ENCODE results near the gene NRXN2. TPM values are rescaled to one million over a fixed set of nuclear protein-coding genes. Genes with fewer than 3 reads are reported as not detected.

NRXN2 gene
- total and polyA plus RNA-seq, 10 of the 15 experiments (the other 5 are each of a cell fraction or from before 2014, with no cell fraction given): 0.03 to 1.4 (median 0.23) TPM

DNA sequence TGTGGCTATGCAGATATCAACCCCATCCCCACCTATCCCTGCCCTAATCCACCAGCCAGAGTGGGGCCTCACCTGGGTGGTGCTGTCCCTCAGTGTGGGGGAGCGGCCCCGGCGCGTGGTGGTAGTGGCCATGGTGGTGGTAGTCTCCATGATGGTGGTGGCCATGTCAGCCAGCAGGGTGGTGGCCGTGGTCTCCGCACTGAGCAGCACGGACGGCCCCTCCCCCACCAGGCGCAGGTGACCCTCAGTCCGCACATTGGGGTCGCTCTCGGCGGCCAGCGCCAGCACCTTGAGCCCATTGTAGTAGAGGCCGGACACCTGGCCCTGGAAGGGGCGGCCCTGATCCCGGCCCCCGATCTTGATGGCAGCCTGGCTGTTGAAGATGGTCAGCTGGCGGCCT lies 100.3 kb downstream of the NRXN2 start:
- Histone ChIP-seq H3K4me2 (ENCODE audit: control insufficient read depth, insufficient read depth) (no peak overlapping the region), H3K27ac (ENCODE audit: control insufficient read depth, insufficient read depth) (no peak overlapping the region), H3K4me1 (ENCODE audit: control insufficient read depth, insufficient read depth, low read length) (peaks cover 6% of the 10 kb centered on the region), H3K79me2 (ENCODE audit: control insufficient read depth, insufficient read depth, low read length) (no peaks in the 10 kb centered on the region), H3K9ac (ENCODE audit: control insufficient read depth, insufficient read depth, low read length) (no peak overlapping the region), H3K36me3 (ENCODE audit: control insufficient read depth in 2 of 2, insufficient read depth in 2 of 2, low read length in 1 of 2) (no peaks in the 10 kb centered on the region), H3K4me3 (no peak overlapping the region), H3K9me3 (replicated peaks; ENCODE audit: control insufficient read depth, insufficient read depth, low read length) (no peaks in the 10 kb centered on the region), H4K20me1 (ENCODE audit: control insufficient read depth, insufficient read depth) (no peaks in the 10 kb centered on the region), H3K27me3 (replicated peaks in 1 of 2; ENCODE audit: control insufficient read depth in 2 of 2, insufficient read depth in 2 of 2, low read length in 1 of 2) (no peaks in the 10 kb centered on the region), H2AFZ (ENCODE audit: control insufficient read depth, low read depth, low read length) (no peak overlapping the region)
- TF ChIP-seq TCF7 (IDR thresholded peaks at IDR 0.05; ENCODE audit: borderline replicate concordance): no peak
- TF ChIP-seq, protein P1, sequence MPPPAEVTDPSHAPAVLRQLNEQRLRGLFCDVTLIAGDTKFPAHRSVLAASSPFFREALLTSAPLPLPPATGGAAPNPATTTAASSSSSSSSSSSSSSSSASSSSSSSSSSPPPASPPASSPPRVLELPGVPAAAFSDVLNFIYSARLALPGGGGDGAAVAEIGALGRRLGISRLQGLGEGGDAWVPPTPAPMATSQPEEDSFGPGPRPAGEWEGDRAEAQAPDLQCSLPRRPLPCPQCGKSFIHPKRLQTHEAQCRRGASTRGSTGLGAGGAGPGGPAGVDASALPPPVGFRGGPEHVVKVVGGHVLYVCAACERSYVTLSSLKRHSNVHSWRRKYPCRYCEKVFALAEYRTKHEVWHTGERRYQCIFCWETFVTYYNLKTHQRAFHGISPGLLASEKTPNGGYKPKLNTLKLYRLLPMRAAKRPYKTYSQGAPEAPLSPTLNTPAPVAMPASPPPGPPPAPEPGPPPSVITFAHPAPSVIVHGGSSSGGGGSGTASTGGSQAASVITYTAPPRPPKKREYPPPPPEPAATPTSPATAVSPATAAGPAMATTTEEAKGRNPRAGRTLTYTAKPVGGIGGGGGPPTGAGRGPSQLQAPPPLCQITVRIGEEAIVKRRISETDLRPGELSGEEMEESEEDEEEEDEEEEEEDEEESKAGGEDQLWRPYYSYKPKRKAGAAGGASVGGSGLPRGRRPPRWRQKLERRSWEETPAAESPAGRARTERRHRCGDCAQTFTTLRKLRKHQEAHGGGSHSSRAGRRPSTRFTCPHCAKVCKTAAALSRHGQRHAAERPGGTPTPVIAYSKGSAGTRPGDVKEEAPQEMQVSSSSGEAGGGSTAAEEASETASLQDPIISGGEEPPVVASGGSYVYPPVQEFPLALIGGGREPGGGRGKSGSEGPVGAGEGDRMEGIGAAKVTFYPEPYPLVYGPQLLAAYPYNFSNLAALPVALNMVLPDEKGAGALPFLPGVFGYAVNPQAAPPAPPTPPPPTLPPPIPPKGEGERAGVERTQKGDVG (CRISPR knock-in tag; IDR thresholded peaks at IDR 0.05): no peak
- no peak for TF ChIP-seq RAD51 (IDR thresholded peaks at IDR 0.05)
- TF ChIP-seq, protein P2, sequence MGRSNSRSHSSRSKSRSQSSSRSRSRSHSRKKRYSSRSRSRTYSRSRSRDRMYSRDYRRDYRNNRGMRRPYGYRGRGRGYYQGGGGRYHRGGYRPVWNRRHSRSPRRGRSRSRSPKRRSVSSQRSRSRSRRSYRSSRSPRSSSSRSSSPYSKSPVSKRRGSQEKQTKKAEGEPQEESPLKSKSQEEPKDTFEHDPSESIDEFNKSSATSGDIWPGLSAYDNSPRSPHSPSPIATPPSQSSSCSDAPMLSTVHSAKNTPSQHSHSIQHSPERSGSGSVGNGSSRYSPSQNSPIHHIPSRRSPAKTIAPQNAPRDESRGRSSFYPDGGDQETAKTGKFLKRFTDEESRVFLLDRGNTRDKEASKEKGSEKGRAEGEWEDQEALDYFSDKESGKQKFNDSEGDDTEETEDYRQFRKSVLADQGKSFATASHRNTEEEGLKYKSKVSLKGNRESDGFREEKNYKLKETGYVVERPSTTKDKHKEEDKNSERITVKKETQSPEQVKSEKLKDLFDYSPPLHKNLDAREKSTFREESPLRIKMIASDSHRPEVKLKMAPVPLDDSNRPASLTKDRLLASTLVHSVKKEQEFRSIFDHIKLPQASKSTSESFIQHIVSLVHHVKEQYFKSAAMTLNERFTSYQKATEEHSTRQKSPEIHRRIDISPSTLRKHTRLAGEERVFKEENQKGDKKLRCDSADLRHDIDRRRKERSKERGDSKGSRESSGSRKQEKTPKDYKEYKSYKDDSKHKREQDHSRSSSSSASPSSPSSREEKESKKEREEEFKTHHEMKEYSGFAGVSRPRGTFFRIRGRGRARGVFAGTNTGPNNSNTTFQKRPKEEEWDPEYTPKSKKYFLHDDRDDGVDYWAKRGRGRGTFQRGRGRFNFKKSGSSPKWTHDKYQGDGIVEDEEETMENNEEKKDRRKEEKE (IDR thresholded peaks at IDR 0.05): no peak
- no peak for TF ChIP-seq NKRF (conservative IDR thresholded peaks at IDR 0.05)
- TF ChIP-seq, protein P3, sequence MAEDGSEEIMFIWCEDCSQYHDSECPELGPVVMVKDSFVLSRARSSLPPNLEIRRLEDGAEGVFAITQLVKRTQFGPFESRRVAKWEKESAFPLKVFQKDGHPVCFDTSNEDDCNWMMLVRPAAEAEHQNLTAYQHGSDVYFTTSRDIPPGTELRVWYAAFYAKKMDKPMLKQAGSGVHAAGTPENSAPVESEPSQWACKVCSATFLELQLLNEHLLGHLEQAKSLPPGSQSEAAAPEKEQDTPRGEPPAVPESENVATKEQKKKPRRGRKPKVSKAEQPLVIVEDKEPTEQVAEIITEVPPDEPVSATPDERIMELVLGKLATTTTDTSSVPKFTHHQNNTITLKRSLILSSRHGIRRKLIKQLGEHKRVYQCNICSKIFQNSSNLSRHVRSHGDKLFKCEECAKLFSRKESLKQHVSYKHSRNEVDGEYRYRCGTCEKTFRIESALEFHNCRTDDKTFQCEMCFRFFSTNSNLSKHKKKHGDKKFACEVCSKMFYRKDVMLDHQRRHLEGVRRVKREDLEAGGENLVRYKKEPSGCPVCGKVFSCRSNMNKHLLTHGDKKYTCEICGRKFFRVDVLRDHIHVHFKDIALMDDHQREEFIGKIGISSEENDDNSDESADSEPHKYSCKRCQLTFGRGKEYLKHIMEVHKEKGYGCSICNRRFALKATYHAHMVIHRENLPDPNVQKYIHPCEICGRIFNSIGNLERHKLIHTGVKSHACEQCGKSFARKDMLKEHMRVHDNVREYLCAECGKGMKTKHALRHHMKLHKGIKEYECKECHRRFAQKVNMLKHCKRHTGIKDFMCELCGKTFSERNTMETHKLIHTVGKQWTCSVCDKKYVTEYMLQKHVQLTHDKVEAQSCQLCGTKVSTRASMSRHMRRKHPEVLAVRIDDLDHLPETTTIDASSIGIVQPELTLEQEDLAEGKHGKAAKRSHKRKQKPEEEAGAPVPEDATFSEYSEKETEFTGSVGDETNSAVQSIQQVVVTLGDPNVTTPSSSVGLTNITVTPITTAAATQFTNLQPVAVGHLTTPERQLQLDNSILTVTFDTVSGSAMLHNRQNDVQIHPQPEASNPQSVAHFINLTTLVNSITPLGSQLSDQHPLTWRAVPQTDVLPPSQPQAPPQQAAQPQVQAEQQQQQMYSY (CRISPR knock-in tag; IDR thresholded peaks at IDR 0.05): no peak
- BruUV-seq (replicated peaks): no TSS peak
- CTCF ChIA-PET: no interaction called here
- in situ Hi-C loops (cut with MboI): no loop called here
- RAD21 ChIA-PET (ENCODE audit: unreplicated experiment): no interaction called here
- FAIRE-seq (no peak), ATAC-seq (no peak), DNase-seq (ENCODE audit: low read depth, low spot score) (no peak)
- SMC1A ChIA-PET (ENCODE audit: uncharacterized antibody, unreplicated experiment): no interaction called here
- POLR2A ChIA-PET: no interaction called here
- intact Hi-C loops (cut with micrococcal nuclease; ENCODE audit: unreplicated experiment): no loop called here
- WGBS (ENCODE audit: insufficient coverage, insufficient replicate concordance, low lambda C conversion rate, missing lambda C conversion rate): 58% methylated on average over 19 of the region's 19 CpGs
